ENCODE measurements around the gene LOXL3. TPM values are rescaled to one million over a fixed set of nuclear protein-coding genes. Genes with fewer than 3 reads are reported as not detected.
"Not testable (repeated sequence)": the region's sequence is repeated elsewhere in the genome, so short reads cannot be mapped to it uniquely, and the experiment has no call there.

Gene LOXL3
- total RNA-seq, 1 experiment from 2014 or later, result 5.8 TPM

DNA sequence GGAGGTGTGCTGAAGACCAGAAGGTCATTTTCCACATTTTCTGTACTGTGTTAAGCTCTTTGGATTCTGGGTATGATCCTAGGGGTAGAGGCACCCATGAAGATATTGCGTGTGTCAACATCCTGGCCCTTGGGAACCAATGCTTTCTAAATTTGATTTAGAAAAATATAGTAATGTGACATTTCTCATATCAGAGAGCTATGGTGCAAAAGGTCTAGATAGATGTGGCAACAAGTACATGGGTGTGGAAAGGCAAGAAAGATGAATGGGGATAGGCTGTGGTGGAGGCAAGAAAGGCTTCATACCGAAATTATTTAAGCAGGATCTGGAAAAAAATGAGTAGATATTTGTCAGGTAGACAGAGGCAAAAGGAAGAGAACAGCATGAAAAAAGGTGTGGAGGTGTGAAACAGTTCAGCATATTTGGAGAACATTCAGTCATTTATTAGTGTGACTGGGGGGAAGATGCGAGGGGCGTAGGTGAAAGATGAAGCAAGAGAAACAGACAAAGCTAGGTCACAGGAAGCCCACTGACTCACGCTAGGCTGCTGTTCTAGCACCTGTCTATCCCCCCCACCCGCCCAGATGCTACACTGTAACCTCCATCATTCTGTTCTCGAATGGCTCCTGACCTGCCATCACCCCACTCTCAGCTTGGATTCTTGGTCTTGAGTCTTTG lies 12.5 kb upstream of the LOXL3 start:
- peaks cover 23% of the 10 kb centered on the region for H3K4me1 ChIP-seq (ENCODE audit: insufficient read depth, low read length)
- CTCF ChIA-PET, result no interaction called here

DNA sequence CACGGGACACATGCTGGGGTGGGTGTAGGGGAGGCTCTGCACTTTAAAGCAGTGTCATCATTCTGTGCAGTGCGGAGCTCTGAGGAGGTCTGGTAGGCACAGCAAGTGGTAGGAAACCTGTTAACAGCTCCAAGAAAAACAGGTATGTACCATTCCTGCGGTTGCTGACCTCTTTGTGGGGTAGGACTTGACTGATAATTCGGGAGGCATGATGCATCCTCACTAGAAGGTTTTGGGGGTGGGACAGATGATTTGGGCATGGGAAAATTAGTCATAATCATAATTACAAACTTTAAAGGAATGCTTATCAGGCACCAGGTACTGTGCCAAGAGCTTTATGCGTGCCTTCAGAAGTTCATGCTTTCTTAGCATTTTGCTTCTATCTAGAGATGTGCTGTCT lies 10.5 kb upstream of the LOXL3 start:
- H3K27ac ChIP-seq (ENCODE audit: low read length), result no peak overlapping the region
- ChIA-PET CTCF (no interaction called here), POLR2A (ENCODE audit: unreplicated experiment) (no interaction called here)
- H3K4me2 ChIP-seq (ENCODE audit: low read length), result no peak overlapping the region
- no peak overlapping the region for H2AFZ ChIP-seq (ENCODE audit: low read length)
- H3K9me3 ChIP-seq (ENCODE audit: low read length), result no peaks in the 10 kb centered on the region
- H3K4me3 ChIP-seq (ENCODE audit: low read length), result no peak overlapping the region
- H3K27me3 ChIP-seq (ENCODE audit: low read length), result no peaks in the 10 kb centered on the region
- no peaks in the 10 kb centered on the region for H4K20me1 ChIP-seq (ENCODE audit: low read length)
- H3K9ac ChIP-seq (ENCODE audit: low read length), result no peak overlapping the region
- intact Hi-C loops (cut with micrococcal nuclease), result no loop called here
- H3K36me3 ChIP-seq (ENCODE audit: low read depth, low read length), result no peaks in the 10 kb centered on the region
- no peaks in the 10 kb centered on the region for H3F3A ChIP-seq (ENCODE audit: low read length, unreplicated experiment)
- DNase-seq (peak; percentile 39), ATAC-seq (no peak)
- TF ChIP-seq, protein P1, sequence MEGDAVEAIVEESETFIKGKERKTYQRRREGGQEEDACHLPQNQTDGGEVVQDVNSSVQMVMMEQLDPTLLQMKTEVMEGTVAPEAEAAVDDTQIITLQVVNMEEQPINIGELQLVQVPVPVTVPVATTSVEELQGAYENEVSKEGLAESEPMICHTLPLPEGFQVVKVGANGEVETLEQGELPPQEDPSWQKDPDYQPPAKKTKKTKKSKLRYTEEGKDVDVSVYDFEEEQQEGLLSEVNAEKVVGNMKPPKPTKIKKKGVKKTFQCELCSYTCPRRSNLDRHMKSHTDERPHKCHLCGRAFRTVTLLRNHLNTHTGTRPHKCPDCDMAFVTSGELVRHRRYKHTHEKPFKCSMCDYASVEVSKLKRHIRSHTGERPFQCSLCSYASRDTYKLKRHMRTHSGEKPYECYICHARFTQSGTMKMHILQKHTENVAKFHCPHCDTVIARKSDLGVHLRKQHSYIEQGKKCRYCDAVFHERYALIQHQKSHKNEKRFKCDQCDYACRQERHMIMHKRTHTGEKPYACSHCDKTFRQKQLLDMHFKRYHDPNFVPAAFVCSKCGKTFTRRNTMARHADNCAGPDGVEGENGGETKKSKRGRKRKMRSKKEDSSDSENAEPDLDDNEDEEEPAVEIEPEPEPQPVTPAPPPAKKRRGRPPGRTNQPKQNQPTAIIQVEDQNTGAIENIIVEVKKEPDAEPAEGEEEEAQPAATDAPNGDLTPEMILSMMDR (conservative IDR thresholded peaks at IDR 0.05; ENCODE audit: low read depth, low read length), result no peak
- no peak for TF ChIP-seq EZH2 (IDR thresholded peaks at IDR 0.05; ENCODE audit: low read length, unreplicated experiment)
- no peak for TF ChIP-seq EZH2phosphoT487 (IDR thresholded peaks at IDR 0.05; ENCODE audit: borderline replicate concordance, low read length)
- H3K79me2 ChIP-seq (ENCODE audit: low read length), result no peaks in the 10 kb centered on the region
- H3K4me1 ChIP-seq (ENCODE audit: insufficient read depth, low read length), result peaks cover 31% of the 10 kb centered on the region
- H3K9me2 ChIP-seq (replicated peaks; ENCODE audit: low read length), result no peaks in the 10 kb centered on the region
- no TSS peak for BruUV-seq (replicated peaks)

More for the DNA sequence above, 12.5 kb upstream of the LOXL3 start:
- H4K20me1 ChIP-seq (ENCODE audit: low read length), result no peaks in the 10 kb centered on the region
- no peaks in the 10 kb centered on the region for H3K36me3 ChIP-seq (ENCODE audit: low read depth, low read length)
- no peak overlapping the region for H3K4me2 ChIP-seq (ENCODE audit: low read length)
- no peak overlapping the region for H3K4me3 ChIP-seq (ENCODE audit: low read length)
- BruUV-seq (replicated peaks), result no TSS peak
- no peak overlapping the region for H2AFZ ChIP-seq (ENCODE audit: low read length)
- no peak overlapping the region for H3K9ac ChIP-seq (ENCODE audit: low read length)
- H3K9me2 ChIP-seq (replicated peaks; ENCODE audit: low read length), result no peaks in the 10 kb centered on the region
- no peaks in the 10 kb centered on the region for H3K79me2 ChIP-seq (ENCODE audit: low read length)
- H3F3A ChIP-seq (ENCODE audit: low read length, unreplicated experiment), result no peaks in the 10 kb centered on the region
- POLR2A ChIA-PET (ENCODE audit: unreplicated experiment), result no interaction called here
- intact Hi-C loops (cut with micrococcal nuclease), result no loop called here
- no peak overlapping the region for H3K27ac ChIP-seq (ENCODE audit: low read length)
- H3K9me3 ChIP-seq (ENCODE audit: low read length), result no peaks in the 10 kb centered on the region
- no peak for ATAC-seq
- H3K27me3 ChIP-seq (ENCODE audit: low read length), result no peaks in the 10 kb centered on the region
- TF ChIP-seq, protein P1 (conservative IDR thresholded peaks at IDR 0.05; ENCODE audit: low read depth, low read length), result no peak
- TF ChIP-seq EZH2phosphoT487 (IDR thresholded peaks at IDR 0.05; ENCODE audit: borderline replicate concordance, low read length) (no peak), EZH2 (IDR thresholded peaks at IDR 0.05; ENCODE audit: low read length, unreplicated experiment) (no peak)
- no peak for DNase-seq

DNA sequence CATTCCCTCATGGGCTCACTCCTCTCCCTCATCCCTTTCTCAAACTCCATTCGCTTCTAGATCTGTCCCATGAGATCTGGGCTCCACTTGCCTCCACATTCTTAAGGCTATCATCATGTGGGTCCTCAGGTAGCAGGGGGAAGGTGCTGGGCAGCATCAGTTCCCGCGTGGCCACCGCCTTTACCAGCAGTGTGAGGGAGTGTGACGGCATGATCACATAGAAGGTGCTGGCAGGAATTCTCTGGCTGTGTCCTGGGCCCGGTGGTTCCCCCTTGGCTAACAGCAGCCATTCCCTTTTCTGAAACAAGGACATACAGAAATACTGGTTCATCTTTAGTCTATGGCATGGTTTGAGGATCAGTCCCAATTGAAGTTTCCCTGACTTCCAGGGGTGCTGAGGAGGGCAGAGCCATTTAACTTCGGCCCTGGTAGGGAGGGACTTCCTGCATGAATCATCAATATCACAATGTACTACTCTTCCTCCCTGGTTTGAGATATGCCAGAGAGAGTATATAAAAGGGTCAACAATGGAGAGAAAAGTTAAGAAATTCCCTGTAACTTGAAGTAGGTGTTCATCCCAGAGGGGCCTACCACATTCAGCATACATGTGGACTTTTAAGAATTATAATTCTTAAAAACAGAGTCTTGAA lies 8.5 kb upstream of the LOXL3 start:
- DNase-seq (no peak), ATAC-seq (no peak)
- intact Hi-C loops (cut with micrococcal nuclease), result no loop called here
- H4K20me1 ChIP-seq (ENCODE audit: low read length), result no peaks in the 10 kb centered on the region
- no peak overlapping the region for H3K27ac ChIP-seq (ENCODE audit: low read length)
- no peaks in the 10 kb centered on the region for H3K27me3 ChIP-seq (ENCODE audit: low read length)
- peaks cover 13% of the 10 kb centered on the region for H3K4me1 ChIP-seq (ENCODE audit: insufficient read depth, low read length)
- no peaks in the 10 kb centered on the region for H3K36me3 ChIP-seq (ENCODE audit: low read depth, low read length)
- H3K9me2 ChIP-seq (replicated peaks; ENCODE audit: low read length), result no peaks in the 10 kb centered on the region
- POLR2A ChIA-PET (ENCODE audit: unreplicated experiment), result no interaction called here
- no TSS peak for BruUV-seq (replicated peaks)
- TF ChIP-seq EZH2phosphoT487 (IDR thresholded peaks at IDR 0.05; ENCODE audit: borderline replicate concordance, low read length), result no peak
- no peak for TF ChIP-seq EZH2 (IDR thresholded peaks at IDR 0.05; ENCODE audit: low read length, unreplicated experiment)
- TF ChIP-seq, protein P1 (conservative IDR thresholded peaks at IDR 0.05; ENCODE audit: low read depth, low read length), result no peak
- H3K4me2 ChIP-seq (ENCODE audit: low read length), result no peak overlapping the region
- CTCF ChIA-PET, result no interaction called here
- no peak overlapping the region for H3K9ac ChIP-seq (ENCODE audit: low read length)
- H3K9me3 ChIP-seq (ENCODE audit: low read length), result no peaks in the 10 kb centered on the region
- H3F3A ChIP-seq (ENCODE audit: low read length, unreplicated experiment), result no peaks in the 10 kb centered on the region
- H2AFZ ChIP-seq (ENCODE audit: low read length), result 0 out of 2 replicates have a peak overlapping the region, but pooled peaks have one; percentile 11
- H3K79me2 ChIP-seq (ENCODE audit: low read length), result no peaks in the 10 kb centered on the region
- H3K4me3 ChIP-seq (ENCODE audit: low read length), result no peak overlapping the region

DNA sequence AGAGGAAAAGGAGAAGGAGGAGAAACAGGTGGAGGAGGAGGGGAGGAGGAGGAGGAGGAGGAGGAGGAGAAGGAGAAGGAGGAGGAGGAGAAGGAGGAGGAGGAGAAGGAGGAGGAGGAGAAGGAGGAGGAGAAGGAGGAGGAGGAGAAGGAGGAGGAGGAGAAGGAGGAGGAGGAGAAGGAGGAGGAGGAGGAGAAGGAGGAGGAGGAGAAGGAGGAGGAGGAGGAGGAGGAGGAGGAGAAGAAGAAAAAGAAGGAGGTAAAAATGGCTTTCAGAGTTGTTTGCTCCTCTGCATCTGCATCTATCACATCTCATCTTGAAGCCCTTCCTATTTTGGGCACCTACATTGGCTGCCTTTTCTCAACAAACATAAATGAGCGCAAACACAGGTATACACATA lies 7.3 kb upstream of the LOXL3 start:
- H3K79me2 ChIP-seq (ENCODE audit: low read length); H3F3A ChIP-seq (ENCODE audit: low read length, unreplicated experiment); ATAC-seq; H3K27me3 ChIP-seq (ENCODE audit: low read length); H3K9me3 ChIP-seq (ENCODE audit: low read length); POLR2A ChIA-PET (ENCODE audit: unreplicated experiment); H3K9ac ChIP-seq (ENCODE audit: low read length); DNase-seq; CTCF ChIA-PET; H3K4me3 ChIP-seq (ENCODE audit: low read length); H3K36me3 ChIP-seq (ENCODE audit: low read depth, low read length); BruUV-seq (replicated peaks); H3K4me1 ChIP-seq (ENCODE audit: insufficient read depth, low read length); H3K4me2 ChIP-seq (ENCODE audit: low read length); H3K27ac ChIP-seq (ENCODE audit: low read length); H3K9me2 ChIP-seq (replicated peaks; ENCODE audit: low read length); intact Hi-C loops (cut with micrococcal nuclease); H4K20me1 ChIP-seq (ENCODE audit: low read length): not testable (repeated sequence)
- H2AFZ ChIP-seq (ENCODE audit: low read length), result peak overlapping the region; percentile 48; the same call in 1 of the 2 replicates

Data from PC-3 (cell line).